ENCODE results near the gene SLC44A4.
"Not testable (repeated sequence)": the region's sequence is repeated elsewhere in the genome, so short reads cannot be mapped to it uniquely, and the experiment has no call there.

Gene SLC44A4

GRCh38 chr6:31822036-31822821, 56.6 kb downstream of the SLC44A4 start:
- H3K27me3 ChIP-seq (replicated peaks; ENCODE audit: control insufficient read depth, insufficient read depth, low read length) = no peaks in the 10 kb centered on the region
- H3K4me3 ChIP-seq (replicated peaks; ENCODE audit: low read depth, low read length) = peak overlapping the region; percentile 80
- peak; percentile 64 for DNase-seq (ENCODE audit: extremely low read depth, insufficient read length)
- TF ChIP-seq CTCF (IDR thresholded peaks at IDR 0.05; ENCODE audit: insufficient read depth, low read length, poor library complexity, severe bottlenecking) = no peak
- no peaks in the 10 kb centered on the region for H3K36me3 ChIP-seq (ENCODE audit: control insufficient read depth, insufficient read depth, low read length)

GRCh38 chr6:31821301-31822035, 57.3 kb downstream of the SLC44A4 start:
- peak; percentile 84 for DNase-seq (ENCODE audit: extremely low read depth, insufficient read length)
- H3K27me3 ChIP-seq (replicated peaks; ENCODE audit: control insufficient read depth, insufficient read depth, low read length) = no peaks in the 10 kb centered on the region
- H3K4me3 ChIP-seq (replicated peaks; ENCODE audit: low read depth, low read length) = peak overlapping the region; percentile 80
- no peak for TF ChIP-seq CTCF (IDR thresholded peaks at IDR 0.05; ENCODE audit: insufficient read depth, low read length, poor library complexity, severe bottlenecking)
- H3K36me3 ChIP-seq (ENCODE audit: control insufficient read depth, insufficient read depth, low read length) = no peaks in the 10 kb centered on the region

- DNase-seq (ENCODE audit: extremely low read depth, insufficient read length); H3K4me3 ChIP-seq (replicated peaks; ENCODE audit: low read depth, low read length): not testable (repeated sequence)
Observed at GRCh38 chr6:31820399-31820798, 58.4 kb downstream of the SLC44A4 start.

GRCh38 chr6:31819871-31820299, 58.9 kb downstream of the SLC44A4 start:
- no peak overlapping the region for H3K4me3 ChIP-seq (replicated peaks; ENCODE audit: low read depth, low read length)
- no peak for TF ChIP-seq CTCF (IDR thresholded peaks at IDR 0.05; ENCODE audit: insufficient read depth, low read length, poor library complexity, severe bottlenecking)
- no peaks in the 10 kb centered on the region for H3K36me3 ChIP-seq (ENCODE audit: control insufficient read depth, insufficient read depth, low read length)
- no peaks in the 10 kb centered on the region for H3K27me3 ChIP-seq (replicated peaks; ENCODE audit: control insufficient read depth, insufficient read depth, low read length)
- DNase-seq (ENCODE audit: extremely low read depth, insufficient read length) = no peak

More at GRCh38 chr6:31820399-31820798, 58.4 kb downstream of the SLC44A4 start:
- not testable (repeated sequence) for H3K27me3 ChIP-seq (replicated peaks; ENCODE audit: control insufficient read depth, insufficient read depth, low read length); H3K36me3 ChIP-seq (ENCODE audit: control insufficient read depth, insufficient read depth, low read length)

GRCh38 chr6:31817929-31818511, 60.8 kb downstream of the SLC44A4 start:
- not testable (repeated sequence) for H3K27me3 ChIP-seq (replicated peaks; ENCODE audit: control insufficient read depth, insufficient read depth, low read length); H3K36me3 ChIP-seq (ENCODE audit: control insufficient read depth, insufficient read depth, low read length); H3K4me3 ChIP-seq (replicated peaks; ENCODE audit: low read depth, low read length); DNase-seq (ENCODE audit: extremely low read depth, insufficient read length)

GRCh38 chr6:31817133-31817928, 61.5 kb downstream of the SLC44A4 start:
- H3K27me3 ChIP-seq (replicated peaks; ENCODE audit: control insufficient read depth, insufficient read depth, low read length); H3K36me3 ChIP-seq (ENCODE audit: control insufficient read depth, insufficient read depth, low read length); DNase-seq (ENCODE audit: extremely low read depth, insufficient read length): not testable (repeated sequence)
- H3K4me3 ChIP-seq (replicated peaks; ENCODE audit: low read depth, low read length) = peak overlapping the region; percentile 53
